GM12878 (cell line): ENCODE results near the gene PID1. TPM values are rescaled to one million over a fixed set of nuclear protein-coding genes. Genes with fewer than 3 reads are reported as not detected.

Experiments
- ATAC-seq: fragments of 200-7000 bp; cut with Tn5 transposase; 3 replicates; pipeline ENCODE4 v1.9.1; 2020; ENCODE audit warnings: mild to moderate bottlenecking, moderate library complexity
- BruUV-seq: library from RNA; stranded (reverse); fragments of 400-500 nt; replicated peaks from 2 replicates; lab custom pipeline; 2021; lab: Mats Ljungman, UMichigan
- CTCF ChIA-PET: fragments of 300-600 bp; sonication (Branson Sonifier 250); formaldehyde crosslinking; extraction: SDS; loops from one replicate; lab custom pipeline; 2021; ENCODE audit warnings: inconsistent platforms; lab: Yijun Ruan, JAX
- POLR2A ChIA-PET: fragments of 350-600 bp; formaldehyde crosslinking; extraction: SDS; loops from one replicate; lab custom pipeline; 2021; ENCODE audit warnings: inconsistent platforms; lab: Charles Lee
- RAD21 ChIA-PET: fragments of 300-600 bp; sonication (Branson Sonifier 250); formaldehyde crosslinking; loops from one replicate; lab custom pipeline; 2023; ENCODE audit warnings: antibody characterized with exemption; ENCODE audit not compliant: unreplicated experiment; lab: Charles Lee
- SMC1A ChIA-PET: fragments of 300-600 bp; sonication (Branson Sonifier 250); formaldehyde crosslinking; loops from one replicate; lab custom pipeline; 2023; ENCODE audit not compliant: unreplicated experiment, uncharacterized antibody; lab: Charles Lee
- DNase-seq: peaks from one replicate; pipeline ENCODE4 v3.0.0-alpha.2; 2011; ENCODE audit warnings: low read depth, low spot score
- FAIRE-seq: peaks from 3 replicates; lab custom pipeline; 2011; peaks lifted over from hg19 to GRCh38; lab: Jason Lieb, UNC
- H2AFZ ChIP-seq: 2 replicates; pipeline ENCODE4 v1.6.0; 2011; ENCODE audit warnings: low read depth, low read length, control low read depth; ENCODE audit not compliant: control insufficient read depth
- H3K27ac ChIP-seq: 2 replicates; pipeline ENCODE4 v1.5.1; 2011; ENCODE audit warnings: control low read depth; ENCODE audit not compliant: control insufficient read depth, insufficient read depth
- H3K27me3 ChIP-seq, 2 experiments: replicated peaks in 1 of 2; 2 replicates each; pipeline versions ENCODE4 v1.6.0 to v1.6.1; 2011; ENCODE audit warnings: low read length in 1 of 2; ENCODE audit not compliant: control insufficient read depth in 2 of 2, insufficient read depth in 2 of 2
- H3K36me3 ChIP-seq, 2 experiments: 2 replicates each; pipeline ENCODE4 v1.5.1; 2011; ENCODE audit warnings: low read length in 1 of 2; ENCODE audit not compliant: control insufficient read depth in 2 of 2, insufficient read depth in 2 of 2
- H3K4me1 ChIP-seq: 2 replicates; pipeline ENCODE4 v1.6.1; 2011; ENCODE audit warnings: mild to moderate bottlenecking, low read length, moderate library complexity, mixed read lengths; ENCODE audit not compliant: control insufficient read depth, insufficient read depth
- H3K4me2 ChIP-seq: 2 replicates; pipeline ENCODE4 v1.6.0; 2011; ENCODE audit warnings: control low read depth; ENCODE audit not compliant: control insufficient read depth, insufficient read depth
- H3K4me3 ChIP-seq: fragments of 200-600 bp; sonication (generic); 2 replicates; pipeline ENCODE4 v1.5.1; 2016
- H3K79me2 ChIP-seq: 2 replicates; pipeline ENCODE4 v1.6.0; 2011; ENCODE audit warnings: low read length; ENCODE audit not compliant: control insufficient read depth, insufficient read depth
- H3K9ac ChIP-seq: 2 replicates; pipeline ENCODE4 v1.8.0; 2011; ENCODE audit warnings: low read length, control low read depth, mixed read lengths; ENCODE audit not compliant: control insufficient read depth, insufficient read depth
- H3K9me3 ChIP-seq: replicated peaks from 3 replicates; pipeline ENCODE4 v1.5.1; 2011; ENCODE audit warnings: mild to moderate bottlenecking, low read length; ENCODE audit not compliant: control insufficient read depth, insufficient read depth
- H4K20me1 ChIP-seq: 2 replicates; pipeline ENCODE4 v1.6.0; 2011; ENCODE audit not compliant: control insufficient read depth, insufficient read depth
- BCL3 ChIP-seq: IDR thresholded peaks from 2 replicates; pipeline ENCODE4 v1.6.1; 2011; ENCODE audit warnings: borderline replicate concordance, low read depth, mild to moderate bottlenecking, moderate library complexity, low read length; ENCODE audit not compliant: insufficient read depth, poor library complexity, severe bottlenecking
- CBX3 ChIP-seq: fragments of 200-600 bp; sonication (generic); IDR thresholded peaks from 2 replicates; pipeline ENCODE4 v1.6.1; 2016; ENCODE audit warnings: low read depth, borderline replicate concordance
- GABPA ChIP-seq: IDR thresholded peaks from 2 replicates; pipeline ENCODE4 v1.6.1; 2014; ENCODE audit warnings: antibody characterized with exemption, low read depth, mild to moderate bottlenecking, inconsistent platforms
- NFXL1 ChIP-seq: fragments of 450-650 bp; IDR thresholded peaks from 2 replicates; pipeline ENCODE4 v1.6.1; 2017; ENCODE audit warnings: antibody characterized with exemption, mild to moderate bottlenecking, borderline replicate concordance
- PML ChIP-seq: IDR thresholded peaks from 2 replicates; pipeline ENCODE4 v1.6.1; 2012; ENCODE audit warnings: low read length, inconsistent platforms
- RB1 ChIP-seq: fragments of 450-650 bp; formaldehyde crosslinking; IDR thresholded peaks from 2 replicates; pipeline ENCODE4 v1.6.1; 2017; ENCODE audit warnings: mild to moderate bottlenecking, borderline replicate concordance
- ZNF24 ChIP-seq: fragments of 450-650 bp; IDR thresholded peaks from 2 replicates; pipeline ENCODE4 v1.6.1; 2017; ENCODE audit warnings: antibody characterized with exemption, mild to moderate bottlenecking
- WGBS: methylation state at CpG from one replicate; pipeline ENCODE4 v1.1.6; 2016; ENCODE audit warnings: low lambda C conversion rate; ENCODE audit not compliant: insufficient replicate concordance, insufficient coverage; ENCODE audit errors: missing lambda C conversion rate; 5-methylcytosine and 5-hydroxymethylcytosine counted together
- in situ Hi-C: fragments of 300-500 bp; cut with MboI; formaldehyde crosslinking; loops from 9 replicates; pipeline ENCODE4 v1.14.3; 2018; ENCODE audit warnings: mixed read lengths
- intact Hi-C: fragments of 100-400 bp; cut with micrococcal nuclease; formaldehyde crosslinking; loops from one replicate; pipeline ENCODE4 v1.14.2; 2022; ENCODE audit not compliant: unreplicated experiment
- polyA plus RNA-seq, 11 experiments: library from polyadenylated mRNA; depleted of rRNA in 4 of 11; unstranded in 6 of 11; stranded (reverse) in 5 of 11; fragments of >200 nt; fragmentation: Nextera tagmentation in 4 of 11; fragmentation: Illumina TruSeq in 1 of 11; extraction: Ambion mirVana in 4 of 11; extraction: Trizol in 1 of 11; gene quantifications; 1 replicate in 1 of 11; 2 replicates in 10 of 11; pipeline versions ENCODE4 v1.2.1 to v1.2.3, GENCODE V29; 2011 to 2016; ENCODE audit warnings: inconsistent platforms in 2 of 11, missing spikeins in 2 of 11, low read depth in 1 of 11
- total RNA-seq, 4 experiments: library from RNA; depleted of rRNA in 3 of 4; stranded (reverse); fragments of >200 nt in 3 of 4; fragmentation: Illumina TruSeq in 1 of 4; extraction: Trizol in 1 of 4; gene quantifications; 2 replicates each; pipeline versions ENCODE4 v1.2.1 to v1.2.3, GENCODE V29; 2013 to 2021
- TF ChIP-seq, protein P1 (sequence below): fragments of 450-650 bp; IDR thresholded peaks from 2 replicates; pipeline ENCODE4 v1.6.1; 2016; ENCODE audit warnings: mild to moderate bottlenecking, moderate library complexity, borderline replicate concordance
- TF ChIP-seq, protein P2 (sequence below): IDR thresholded peaks from 2 replicates; pipeline ENCODE4 v1.6.1; 2012; ENCODE audit warnings: mild to moderate bottlenecking, low read depth, low read length
- TF ChIP-seq, protein P3 (sequence below): fragments of 450-650 bp; IDR thresholded peaks from 2 replicates; pipeline ENCODE4 v1.6.1; 2017; ENCODE audit warnings: low read depth, mild to moderate bottlenecking, moderate library complexity

PID1 gene
- total and polyA plus RNA-seq, 10 of the 15 experiments (the other 5 are each of a cell fraction or from before 2014, with no cell fraction given): not detected

GRCh38 chr2:229118336-229118735 lies 152.8 kb downstream of the PID1 start:
- DNase-seq (no peak), ATAC-seq (no peak), FAIRE-seq (no peak)
- no peaks in the 10 kb centered on the region for H3K79me2 ChIP-seq
- no peaks in the 10 kb centered on the region for H4K20me1 ChIP-seq
- H3K36me3 ChIP-seq: no peaks in the 10 kb centered on the region
- H3K9ac ChIP-seq: no peak overlapping the region
- in situ Hi-C loops: no loop called here
- BruUV-seq: no TSS peak
- ChIA-PET RAD21 (no interaction called here), SMC1A (no interaction called here), POLR2A (no interaction called here), CTCF (no interaction called here)
- peaks cover 3% of the 10 kb centered on the region for H3K4me1 ChIP-seq
- no peak overlapping the region for H2AFZ ChIP-seq
- no peaks in the 10 kb centered on the region for H3K27me3 ChIP-seq
- H3K4me2 ChIP-seq: no peak overlapping the region
- intact Hi-C loops: no loop called here
- H3K4me3 ChIP-seq: no peak overlapping the region
- TF ChIP-seq CBX3: no peak
- no peak for TF ChIP-seq RB1
- TF ChIP-seq GABPA: no peak
- TF ChIP-seq, protein P1, sequence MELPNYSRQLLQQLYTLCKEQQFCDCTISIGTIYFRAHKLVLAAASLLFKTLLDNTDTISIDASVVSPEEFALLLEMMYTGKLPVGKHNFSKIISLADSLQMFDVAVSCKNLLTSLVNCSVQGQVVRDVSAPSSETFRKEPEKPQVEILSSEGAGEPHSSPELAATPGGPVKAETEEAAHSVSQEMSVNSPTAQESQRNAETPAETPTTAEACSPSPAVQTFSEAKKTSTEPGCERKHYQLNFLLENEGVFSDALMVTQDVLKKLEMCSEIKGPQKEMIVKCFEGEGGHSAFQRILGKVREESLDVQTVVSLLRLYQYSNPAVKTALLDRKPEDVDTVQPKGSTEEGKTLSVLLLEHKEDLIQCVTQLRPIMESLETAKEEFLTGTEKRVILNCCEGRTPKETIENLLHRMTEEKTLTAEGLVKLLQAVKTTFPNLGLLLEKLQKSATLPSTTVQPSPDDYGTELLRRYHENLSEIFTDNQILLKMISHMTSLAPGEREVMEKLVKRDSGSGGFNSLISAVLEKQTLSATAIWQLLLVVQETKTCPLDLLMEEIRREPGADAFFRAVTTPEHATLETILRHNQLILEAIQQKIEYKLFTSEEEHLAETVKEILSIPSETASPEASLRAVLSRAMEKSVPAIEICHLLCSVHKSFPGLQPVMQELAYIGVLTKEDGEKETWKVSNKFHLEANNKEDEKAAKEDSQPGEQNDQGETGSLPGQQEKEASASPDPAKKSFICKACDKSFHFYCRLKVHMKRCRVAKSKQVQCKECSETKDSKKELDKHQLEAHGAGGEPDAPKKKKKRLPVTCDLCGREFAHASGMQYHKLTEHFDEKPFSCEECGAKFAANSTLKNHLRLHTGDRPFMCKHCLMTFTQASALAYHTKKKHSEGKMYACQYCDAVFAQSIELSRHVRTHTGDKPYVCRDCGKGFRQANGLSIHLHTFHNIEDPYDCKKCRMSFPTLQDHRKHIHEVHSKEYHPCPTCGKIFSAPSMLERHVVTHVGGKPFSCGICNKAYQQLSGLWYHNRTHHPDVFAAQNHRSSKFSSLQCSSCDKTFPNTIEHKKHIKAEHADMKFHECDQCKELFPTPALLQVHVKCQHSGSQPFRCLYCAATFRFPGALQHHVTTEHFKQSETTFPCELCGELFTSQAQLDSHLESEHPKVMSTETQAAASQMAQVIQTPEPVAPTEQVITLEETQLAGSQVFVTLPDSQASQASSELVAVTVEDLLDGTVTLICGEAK: no peak
- no peak for TF ChIP-seq PML
- no peak for TF ChIP-seq NFXL1
- TF ChIP-seq, protein P2, sequence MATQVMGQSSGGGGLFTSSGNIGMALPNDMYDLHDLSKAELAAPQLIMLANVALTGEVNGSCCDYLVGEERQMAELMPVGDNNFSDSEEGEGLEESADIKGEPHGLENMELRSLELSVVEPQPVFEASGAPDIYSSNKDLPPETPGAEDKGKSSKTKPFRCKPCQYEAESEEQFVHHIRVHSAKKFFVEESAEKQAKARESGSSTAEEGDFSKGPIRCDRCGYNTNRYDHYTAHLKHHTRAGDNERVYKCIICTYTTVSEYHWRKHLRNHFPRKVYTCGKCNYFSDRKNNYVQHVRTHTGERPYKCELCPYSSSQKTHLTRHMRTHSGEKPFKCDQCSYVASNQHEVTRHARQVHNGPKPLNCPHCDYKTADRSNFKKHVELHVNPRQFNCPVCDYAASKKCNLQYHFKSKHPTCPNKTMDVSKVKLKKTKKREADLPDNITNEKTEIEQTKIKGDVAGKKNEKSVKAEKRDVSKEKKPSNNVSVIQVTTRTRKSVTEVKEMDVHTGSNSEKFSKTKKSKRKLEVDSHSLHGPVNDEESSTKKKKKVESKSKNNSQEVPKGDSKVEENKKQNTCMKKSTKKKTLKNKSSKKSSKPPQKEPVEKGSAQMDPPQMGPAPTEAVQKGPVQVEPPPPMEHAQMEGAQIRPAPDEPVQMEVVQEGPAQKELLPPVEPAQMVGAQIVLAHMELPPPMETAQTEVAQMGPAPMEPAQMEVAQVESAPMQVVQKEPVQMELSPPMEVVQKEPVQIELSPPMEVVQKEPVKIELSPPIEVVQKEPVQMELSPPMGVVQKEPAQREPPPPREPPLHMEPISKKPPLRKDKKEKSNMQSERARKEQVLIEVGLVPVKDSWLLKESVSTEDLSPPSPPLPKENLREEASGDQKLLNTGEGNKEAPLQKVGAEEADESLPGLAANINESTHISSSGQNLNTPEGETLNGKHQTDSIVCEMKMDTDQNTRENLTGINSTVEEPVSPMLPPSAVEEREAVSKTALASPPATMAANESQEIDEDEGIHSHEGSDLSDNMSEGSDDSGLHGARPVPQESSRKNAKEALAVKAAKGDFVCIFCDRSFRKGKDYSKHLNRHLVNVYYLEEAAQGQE: no peak
- TF ChIP-seq ZNF24: no peak
- TF ChIP-seq, protein P3, sequence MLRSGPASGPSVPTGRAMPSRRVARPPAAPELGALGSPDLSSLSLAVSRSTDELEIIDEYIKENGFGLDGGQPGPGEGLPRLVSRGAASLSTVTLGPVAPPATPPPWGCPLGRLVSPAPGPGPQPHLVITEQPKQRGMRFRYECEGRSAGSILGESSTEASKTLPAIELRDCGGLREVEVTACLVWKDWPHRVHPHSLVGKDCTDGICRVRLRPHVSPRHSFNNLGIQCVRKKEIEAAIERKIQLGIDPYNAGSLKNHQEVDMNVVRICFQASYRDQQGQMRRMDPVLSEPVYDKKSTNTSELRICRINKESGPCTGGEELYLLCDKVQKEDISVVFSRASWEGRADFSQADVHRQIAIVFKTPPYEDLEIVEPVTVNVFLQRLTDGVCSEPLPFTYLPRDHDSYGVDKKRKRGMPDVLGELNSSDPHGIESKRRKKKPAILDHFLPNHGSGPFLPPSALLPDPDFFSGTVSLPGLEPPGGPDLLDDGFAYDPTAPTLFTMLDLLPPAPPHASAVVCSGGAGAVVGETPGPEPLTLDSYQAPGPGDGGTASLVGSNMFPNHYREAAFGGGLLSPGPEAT: no peak
- no peak for TF ChIP-seq BCL3
- H3K27ac ChIP-seq: no peak overlapping the region
- WGBS: 41% methylated on average over 4 of the region's 4 CpGs
- no peaks in the 10 kb centered on the region; the same call in 1 of the 3 replicates for H3K9me3 ChIP-seq
